AG04449 (cell line): ENCODE results near the gene LARGE1.

Source experiments
- CTCF ChIA-PET: fragments of 350-600 bp; formaldehyde crosslinking; extraction: SDS; loops from one replicate; lab custom pipeline; 2021; ENCODE audit warnings: antibody characterized with exemption; lab: Yijun Ruan, JAX
- POLR2A ChIA-PET: fragments of 400-600, 350-600 bp; formaldehyde crosslinking; extraction: SDS; loops from one replicate; lab custom pipeline; 2020; ENCODE audit warnings: antibody characterized with exemption, inconsistent platforms; lab: Yijun Ruan, JAX
- DNase-seq: peaks from one replicate; pipeline ENCODE4 v3.0.0-alpha.2; 2010; ENCODE audit warnings: low read depth, low spot score
- H3K4me3 ChIP-seq: 2 replicates; pipeline ENCODE4 v1.5.1; 2011; ENCODE audit warnings: low read depth, mild to moderate bottlenecking, control low read depth, low read length
- TF ChIP-seq, protein P1 (sequence below): IDR thresholded peaks from one replicate; pipeline ENCODE4 v1.5.1; 2011; ENCODE audit warnings: mild to moderate bottlenecking, moderate library complexity, low read length, control low read depth, inconsistent platforms; ENCODE audit not compliant: insufficient read depth; ENCODE audit errors: missing control alignments

Gene LARGE1

GRCh38 chr22:33888821-33889220, 31.5 kb downstream of the LARGE1 start:
- ChIA-PET CTCF (interaction anchor here (0.9 to 1.4 kb wide), 2 partner anchors 22 to 119 kb away, joined by 3 read pairs; no protein-coding TSS in a partner anchor), POLR2A (interaction anchor here (0.6 kb wide), 1 partner anchor 26 kb away, joined by 3 read pairs; no protein-coding TSS in a partner anchor)
- TF ChIP-seq, protein P1, sequence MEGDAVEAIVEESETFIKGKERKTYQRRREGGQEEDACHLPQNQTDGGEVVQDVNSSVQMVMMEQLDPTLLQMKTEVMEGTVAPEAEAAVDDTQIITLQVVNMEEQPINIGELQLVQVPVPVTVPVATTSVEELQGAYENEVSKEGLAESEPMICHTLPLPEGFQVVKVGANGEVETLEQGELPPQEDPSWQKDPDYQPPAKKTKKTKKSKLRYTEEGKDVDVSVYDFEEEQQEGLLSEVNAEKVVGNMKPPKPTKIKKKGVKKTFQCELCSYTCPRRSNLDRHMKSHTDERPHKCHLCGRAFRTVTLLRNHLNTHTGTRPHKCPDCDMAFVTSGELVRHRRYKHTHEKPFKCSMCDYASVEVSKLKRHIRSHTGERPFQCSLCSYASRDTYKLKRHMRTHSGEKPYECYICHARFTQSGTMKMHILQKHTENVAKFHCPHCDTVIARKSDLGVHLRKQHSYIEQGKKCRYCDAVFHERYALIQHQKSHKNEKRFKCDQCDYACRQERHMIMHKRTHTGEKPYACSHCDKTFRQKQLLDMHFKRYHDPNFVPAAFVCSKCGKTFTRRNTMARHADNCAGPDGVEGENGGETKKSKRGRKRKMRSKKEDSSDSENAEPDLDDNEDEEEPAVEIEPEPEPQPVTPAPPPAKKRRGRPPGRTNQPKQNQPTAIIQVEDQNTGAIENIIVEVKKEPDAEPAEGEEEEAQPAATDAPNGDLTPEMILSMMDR, result no peak
- no peak for DNase-seq
- H3K4me3 ChIP-seq, result no peak overlapping the region

DNA sequence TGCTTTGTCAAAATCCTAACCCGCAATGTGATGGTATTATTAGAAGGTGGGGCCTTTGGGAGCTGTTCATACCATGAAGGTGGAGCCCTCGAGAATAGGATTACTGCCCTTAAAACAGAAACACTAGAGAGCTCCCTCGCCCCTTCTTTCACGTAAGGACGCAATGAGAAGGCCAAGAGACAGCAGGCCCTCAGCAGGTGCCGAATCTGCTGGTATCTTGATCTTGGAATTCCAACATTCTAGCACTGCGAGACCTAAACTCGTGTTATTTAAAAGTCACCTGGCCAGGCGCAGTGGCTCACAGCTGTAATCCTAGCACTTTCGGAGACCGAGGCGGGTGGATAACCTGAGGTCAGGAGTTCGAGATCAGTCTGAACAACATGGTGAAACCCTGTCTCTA, 33.1 kb downstream of the LARGE1 start:
- POLR2A ChIA-PET, result no interaction called here
- no peak for DNase-seq
- TF ChIP-seq, protein P1, result no peak
- CTCF ChIA-PET, result no interaction called here
- no peak overlapping the region for H3K4me3 ChIP-seq

- ChIA-PET POLR2A (no interaction called here), CTCF (no interaction called here)
- TF ChIP-seq, protein P1, result no peak
- DNase-seq, result no peak
- H3K4me3 ChIP-seq, result no peak overlapping the region
Observed at GRCh38 chr22:33886696-33887095, 33.6 kb downstream of the LARGE1 start.

GRCh38 chr22:33884829-33885228, 35.4 kb downstream of the LARGE1 start:
- ChIA-PET POLR2A (no interaction called here), CTCF (interaction anchor here (1.3 kb wide), 1 partner anchor 38 kb away, joined by 3 read pairs; no protein-coding TSS in a partner anchor)
- TF ChIP-seq, protein P1, result no peak
- no peak for DNase-seq
- no peak overlapping the region for H3K4me3 ChIP-seq

DNA sequence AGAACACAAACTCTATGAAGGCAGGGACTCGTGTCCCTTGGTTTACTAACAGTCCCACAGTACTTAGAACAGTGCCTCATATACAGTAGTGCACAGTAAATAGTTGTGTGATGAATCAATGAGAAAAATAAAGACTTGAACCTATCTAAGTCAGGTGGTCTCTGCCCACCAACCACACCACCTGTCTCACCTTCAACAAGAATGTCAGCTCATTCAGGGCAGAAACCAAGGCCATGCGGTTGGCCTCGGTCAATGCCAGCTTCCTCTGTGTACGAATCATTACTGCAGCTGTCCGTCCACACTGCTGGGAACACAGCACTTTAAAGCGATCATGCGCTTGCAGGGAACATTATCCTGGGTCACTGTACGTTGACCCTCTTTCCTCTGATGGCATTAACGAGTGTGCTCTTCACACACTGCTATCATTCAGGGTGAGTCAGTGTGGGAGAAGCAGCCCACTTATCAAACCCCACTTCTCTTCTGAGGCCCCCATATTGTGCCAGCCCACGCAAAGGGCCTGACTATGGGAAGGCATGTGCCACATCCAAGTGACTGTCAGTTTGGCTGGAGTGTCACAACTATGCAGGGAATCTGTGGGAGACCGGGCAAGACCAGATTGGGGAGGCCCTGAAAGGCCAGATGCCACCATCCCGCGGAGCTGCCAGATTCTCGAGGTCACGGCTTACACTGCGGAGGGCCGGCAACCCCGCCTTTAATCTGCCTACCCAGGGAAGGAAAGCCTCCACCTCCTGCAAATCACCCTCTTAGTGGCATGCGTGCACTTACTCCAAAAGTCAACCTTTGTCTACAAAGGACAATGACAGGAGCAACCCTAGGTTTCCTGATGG, 36.1 kb downstream of the LARGE1 start:
- TF ChIP-seq, protein P1, result no peak
- H3K4me3 ChIP-seq, result no peak overlapping the region
- CTCF ChIA-PET, result interaction anchor here (1.3 kb wide), 1 partner anchor 39 kb away, joined by 3 read pairs; no protein-coding TSS in a partner anchor
- no peak for DNase-seq
- POLR2A ChIA-PET, result no interaction called here

GRCh38 chr22:33883561-33883960, 36.7 kb downstream of the LARGE1 start:
- ChIA-PET POLR2A (no interaction called here), CTCF (no interaction called here)
- DNase-seq, result no peak
- no peak overlapping the region for H3K4me3 ChIP-seq
- TF ChIP-seq, protein P1, result no peak
